Colonic mucosa (tissue), 4 donors: ENCODE data around the gene TRMT13. TPM values are rescaled to one million over a fixed set of nuclear protein-coding genes. Genes with fewer than 3 reads are reported as not detected.

Source experiments
- DNase-seq: peaks from one replicate; pipeline ENCODE4 v3.0.0-alpha.2; 2020
- H3K27ac ChIP-seq: fragments of 200-600 bp; one replicate; pipeline ENCODE4 v1.8.0; 2021
- H3K27me3 ChIP-seq: fragments of 200-600 bp; one replicate; pipeline ENCODE4 v1.8.0; 2021
- H3K36me3 ChIP-seq: fragments of 200-600 bp; one replicate; pipeline ENCODE4 v1.8.0; 2021
- H3K4me1 ChIP-seq: fragments of 200-600 bp; one replicate; pipeline ENCODE4 v1.8.0; 2021; ENCODE audit warnings: mild to moderate bottlenecking
- H3K4me3 ChIP-seq: fragments of 200-600 bp; one replicate; pipeline ENCODE4 v1.8.0; 2021
- H3K9ac ChIP-seq, 2 donors: one replicate each; pipeline ENCODE4 v1.7.0; 2013; ENCODE audit warnings: control low read depth in 2 of 2, low read depth in 2 of 2, low read length in 2 of 2
- H3K9me3 ChIP-seq: fragments of 200-600 bp; one replicate; pipeline ENCODE4 v1.8.0; 2021
- CTCF ChIP-seq: fragments of 200-600 bp; IDR thresholded peaks from one replicate; pipeline ENCODE4 v1.8.0; 2022; ENCODE audit warnings: antibody characterized with exemption, mild to moderate bottlenecking
- intact Hi-C: fragments of 100-400 bp; cut with DNase I; formaldehyde crosslinking; loops from one replicate; pipeline ENCODE4 v1.14.1; 2022
- total RNA-seq, 2 donors: library from RNA; stranded (reverse); fragmentation: NEBNext Ultra II Directional in 1 of 2; extraction: Animal tissue kit (Norgen Biotek cat#: 25700) in 1 of 2; gene quantifications; one replicate each; pipeline ENCODE4 v1.2.1, GENCODE V29; 2021
- donor health status: healthy.
- donor health status: DM: no; HTN: no; CAD: no.
- donor health status: DM: no; HTN: no; CAD: no.

The TRMT13 gene
- total RNA-seq, 2 donors from 2014 or later: 8.6 to 11.5 TPM

DNA sequence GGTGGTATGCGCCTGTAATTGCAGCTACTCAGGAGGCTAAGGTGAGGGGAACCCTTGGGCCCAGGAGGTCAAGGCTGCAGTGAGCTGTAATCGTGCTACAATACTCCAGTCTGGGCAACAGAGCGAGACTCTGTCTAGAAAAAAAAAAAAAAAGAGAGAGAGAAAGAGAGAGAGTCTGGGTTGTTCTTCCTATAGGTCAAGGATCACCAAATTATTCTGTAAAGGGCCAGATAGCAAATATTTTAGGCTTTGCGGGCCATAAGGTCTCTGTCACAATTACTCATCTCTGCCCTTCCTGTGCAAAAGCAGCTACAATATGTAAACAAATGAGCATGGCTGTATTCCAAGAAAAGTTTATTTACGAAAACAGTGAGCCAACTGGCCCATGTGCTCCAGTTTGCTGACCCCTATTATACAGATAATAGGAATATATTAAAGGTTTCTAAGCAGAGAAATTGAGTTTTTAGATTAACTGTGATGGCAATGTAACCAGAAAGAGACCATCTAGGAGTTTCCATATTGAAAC, 2.3 kb upstream of the TRMT13 start:
- Histone ChIP-seq H3K27me3 (no peaks in the 10 kb centered on the region), H3K36me3 (no peaks in the 10 kb centered on the region), H3K27ac (no peak overlapping the region), H3K4me3 (no peak overlapping the region), H3K9ac (no peak overlapping the region), H3K4me1 (peaks cover 11% of the 10 kb centered on the region), H3K9me3 (no peaks in the 10 kb centered on the region)
- no peak for DNase-seq
- TF ChIP-seq CTCF: no peak
- intact Hi-C loops: loop anchor here (10.0 kb wide), 3 partner anchors 134 to 334 kb away; partner anchors contain the start of genes CDC14A and RTCA

DNA sequence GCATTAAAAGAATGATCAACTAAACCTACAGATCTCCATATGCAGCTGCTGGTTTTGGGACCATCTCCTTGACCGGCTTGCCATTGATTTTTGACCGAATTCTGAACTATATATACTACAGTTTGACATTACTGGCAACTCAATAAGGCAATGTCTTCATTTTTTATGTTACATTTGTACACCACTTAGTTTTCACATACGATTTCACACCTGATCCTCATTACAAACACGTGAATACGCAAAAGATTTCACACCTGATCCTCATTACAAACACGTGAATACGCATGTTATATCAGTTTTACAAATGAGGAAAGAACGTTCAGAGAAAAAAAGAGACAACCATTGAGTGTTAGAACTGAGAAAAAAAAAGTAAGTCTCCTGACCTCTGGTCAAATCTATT, 1.3 kb upstream of the TRMT13 start:
- H3K27ac ChIP-seq: no peak overlapping the region
- no peak for TF ChIP-seq CTCF
- DNase-seq: no peak
- H3K27me3 ChIP-seq: no peaks in the 10 kb centered on the region
- H3K4me3 ChIP-seq: no peak overlapping the region
- H3K4me1 ChIP-seq: peaks cover 11% of the 10 kb centered on the region
- H3K36me3 ChIP-seq: no peaks in the 10 kb centered on the region
- no peak overlapping the region for H3K9ac ChIP-seq
- intact Hi-C loops: loop anchor here (10.0 kb wide), 3 partner anchors 133 to 333 kb away; partner anchors contain the start of genes CDC14A and RTCA
- no peaks in the 10 kb centered on the region for H3K9me3 ChIP-seq

DNA sequence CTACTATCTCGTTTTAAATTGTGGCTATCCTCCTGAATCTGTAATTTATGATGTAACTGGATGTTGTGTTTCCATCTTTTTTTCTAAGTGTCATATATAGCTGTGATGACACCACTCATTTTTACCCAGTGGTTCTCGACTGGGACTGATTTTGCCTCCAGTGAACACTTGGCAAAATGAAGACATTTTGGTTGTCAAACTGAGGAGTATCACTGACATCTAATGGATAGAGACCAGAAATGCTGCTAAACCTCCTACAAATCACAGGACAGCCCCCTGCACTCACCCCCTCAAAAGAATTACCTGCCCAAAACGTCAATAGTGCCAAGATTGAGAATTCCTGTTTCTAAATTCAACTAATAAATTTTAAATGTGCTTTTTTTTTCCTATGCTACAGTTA, 1.9 kb downstream of the TRMT13 start:
- H3K4me1 ChIP-seq: peaks cover 11% of the 10 kb centered on the region
- intact Hi-C loops: loop anchor here (10.0 kb wide), 3 partner anchors 130 to 330 kb away; partner anchors contain the start of genes CDC14A and RTCA
- no peak overlapping the region for H3K4me3 ChIP-seq
- H3K9me3 ChIP-seq: no peaks in the 10 kb centered on the region
- no peak overlapping the region for H3K9ac ChIP-seq
- H3K27me3 ChIP-seq: no peaks in the 10 kb centered on the region
- peaks cover 11% of the 10 kb centered on the region for H3K36me3 ChIP-seq
- DNase-seq: no peak
- no peak for TF ChIP-seq CTCF
- no peak overlapping the region for H3K27ac ChIP-seq

DNA sequence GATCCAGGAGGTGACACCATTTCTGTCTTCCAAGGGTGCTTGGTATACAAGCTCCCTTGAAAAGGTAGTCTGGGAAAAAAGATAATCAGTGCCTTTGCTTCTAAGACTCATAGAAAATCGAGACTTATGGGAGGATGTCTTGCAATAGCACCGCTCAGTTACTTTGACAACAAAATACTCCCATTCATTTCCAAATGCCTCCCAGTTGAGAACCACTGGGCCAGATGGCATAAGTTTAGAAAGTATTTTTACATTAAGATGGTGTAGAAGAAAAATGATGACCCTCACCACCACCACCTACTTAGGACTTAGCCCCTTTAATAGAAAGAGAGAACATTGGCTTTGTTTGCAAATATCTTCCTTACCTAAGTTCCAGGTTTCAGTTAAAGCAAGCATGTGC, 4.6 kb downstream of the TRMT13 start:
- no peak for TF ChIP-seq CTCF
- Histone ChIP-seq H3K36me3 (peaks cover 11% of the 10 kb centered on the region), H3K27ac (no peak overlapping the region), H3K4me3 (no peak overlapping the region), H3K9ac (no peak overlapping the region), H3K4me1 (peaks cover 6% of the 10 kb centered on the region), H3K27me3 (no peaks in the 10 kb centered on the region), H3K9me3 (no peaks in the 10 kb centered on the region)
- DNase-seq: no peak
- intact Hi-C loops: loop anchor here (10.0 kb wide), 3 partner anchors 127 to 327 kb away; partner anchors contain the start of genes CDC14A and RTCA

- no peak overlapping the region for H3K9ac ChIP-seq
- H3K4me1 ChIP-seq: no peaks in the 10 kb centered on the region
- H3K27me3 ChIP-seq: no peaks in the 10 kb centered on the region
- no peak for DNase-seq
- intact Hi-C loops: loop anchor here (10.0 kb wide), 1 partner anchor 144 kb away; no protein-coding TSS in a partner anchor
- no peak overlapping the region for H3K27ac ChIP-seq
- no peaks in the 10 kb centered on the region for H3K9me3 ChIP-seq
- no peak overlapping the region for H3K4me3 ChIP-seq
- no peak for TF ChIP-seq CTCF
- H3K36me3 ChIP-seq: peaks cover 11% of the 10 kb centered on the region
Observed at GRCh38 chr1:100141192-100141591, 8.2 kb downstream of the TRMT13 start.
